Tibial nerve (tissue), 4 donors: ENCODE results near the gene PTX4.

Experiments
- CTCF ChIP-seq, 5 experiments: fragments of 200-600 bp in 3 of 5; fragments of 450-650 bp in 2 of 5; sonication (generic) in 3 of 5; IDR thresholded peaks; one replicate each; pipeline ENCODE4 v1.5.1; 2016 to 2019; ENCODE audit warnings: antibody characterized with exemption in 5 of 5, mild to moderate bottlenecking in 3 of 5, moderate library complexity in 2 of 5
- EP300 ChIP-seq, 2 donors: sonication (generic); formaldehyde crosslinking; IDR thresholded peaks; one replicate each; pipeline ENCODE4 v1.6.1; 2017; ENCODE audit warnings: antibody characterized with exemption in 2 of 2, mild to moderate bottlenecking in 1 of 2

- TF ChIP-seq CTCF (IDR thresholded peaks at IDR 0.05) (no peak), EP300 (IDR thresholded peaks at IDR 0.05) (no peak)
Measured at GRCh38 chr16:1458977-1459341, 29.8 kb downstream of the PTX4 start.
